Panc1 (cell line): ENCODE data around the gene POM121L2. TPM values are rescaled to one million over a fixed set of nuclear protein-coding genes. Genes with fewer than 3 reads are reported as not detected.

Experiments
- total RNA-seq: library from RNA; stranded (reverse); gene quantifications from one replicate; pipeline ENCODE4 v1.2.1, GENCODE V29; 2021; ENCODE audit not compliant: unreplicated experiment

The POM121L2 gene
- total RNA-seq, 1 experiment from 2014 or later, result not detected

Other genes with a start within 250 kb of the POM121L2 start
- gene PRSS16, start 64.6 kb downstream of the POM121L2 start, total RNA-seq, result 4.7 TPM
- 4.4 TPM for gene ZNF391, start 76.5 kb upstream of the POM121L2 start, total RNA-seq
- 7.8 TPM for gene ZNF184, start 160.8 kb upstream of the POM121L2 start, total RNA-seq